GM19023 (cell line): Measurements from ENCODE around the gene IL1RAPL1.
"Not testable (repeated sequence)": the region's sequence is repeated elsewhere in the genome, so short reads cannot be mapped to it uniquely, and the experiment has no call there.

Experiments
- ATAC-seq: cut with Tn5 transposase; IDR thresholded peaks from one replicate; pipeline ENCODE4 v1.9.1; 2021; ENCODE audit warnings: mild to moderate bottlenecking, moderate library complexity; ENCODE audit not compliant: unreplicated experiment

Gene IL1RAPL1

GRCh38 chrX:29242856-29243255 is 655.6 kb downstream of the IL1RAPL1 start:
- no peak for ATAC-seq

GRCh38 chrX:29243942-29244341 is 656.7 kb downstream of the IL1RAPL1 start:
- no peak for ATAC-seq

- ATAC-seq: no peak
Observed at GRCh38 chrX:29254515-29254914, 667.3 kb downstream of the IL1RAPL1 start.

- no peak for ATAC-seq
Observed at GRCh38 chrX:29257521-29257920, 670.3 kb downstream of the IL1RAPL1 start.

- no peak for ATAC-seq
Observed at GRCh38 chrX:29269390-29269789, 682.1 kb downstream of the IL1RAPL1 start.

GRCh38 chrX:29274517-29274916 is 687.3 kb downstream of the IL1RAPL1 start:
- no peak for ATAC-seq

GRCh38 chrX:29275928-29276327 is 688.7 kb downstream of the IL1RAPL1 start:
- no peak for ATAC-seq

GRCh38 chrX:29281078-29281742 is 694.0 kb downstream of the IL1RAPL1 start:
- ATAC-seq: no peak

GRCh38 chrX:29285664-29286063 is 698.4 kb downstream of the IL1RAPL1 start:
- ATAC-seq: no peak

GRCh38 chrX:29295987-29296680 is 708.9 kb downstream of the IL1RAPL1 start:
- ATAC-seq: no peak

- no peak for ATAC-seq
Observed at GRCh38 chrX:29297171-29297800, 710.0 kb downstream of the IL1RAPL1 start.

GRCh38 chrX:29299684-29300083 is 712.4 kb downstream of the IL1RAPL1 start:
- ATAC-seq: no peak

GRCh38 chrX:29308726-29309125 is 721.5 kb downstream of the IL1RAPL1 start:
- ATAC-seq: no peak

- no peak for ATAC-seq
Observed at GRCh38 chrX:29315931-29316330, 728.7 kb downstream of the IL1RAPL1 start.

- no peak for ATAC-seq
Observed at GRCh38 chrX:29318012-29318411, 730.8 kb downstream of the IL1RAPL1 start.

GRCh38 chrX:29332429-29332828 is 745.2 kb downstream of the IL1RAPL1 start:
- ATAC-seq: not testable (repeated sequence)

GRCh38 chrX:29333091-29333490 is 745.8 kb downstream of the IL1RAPL1 start:
- not testable (repeated sequence) for ATAC-seq

- peak; percentile 78 for ATAC-seq
Observed at GRCh38 chrX:29348288-29348687, 761.0 kb downstream of the IL1RAPL1 start.

GRCh38 chrX:29359276-29359675 is 772.0 kb downstream of the IL1RAPL1 start:
- no peak for ATAC-seq

GRCh38 chrX:29374765-29375164 is 787.5 kb downstream of the IL1RAPL1 start:
- not testable (repeated sequence) for ATAC-seq

GRCh38 chrX:29376584-29376983 is 789.3 kb downstream of the IL1RAPL1 start:
- no peak for ATAC-seq

- ATAC-seq: no peak
Observed at GRCh38 chrX:29382811-29383210, 795.6 kb downstream of the IL1RAPL1 start.
